Trophoblast cell (in vitro differentiated cells and primary cell): ENCODE data around the gene MKS1.

Experiments
- DNase-seq, 2 donors: peaks; one replicate each; pipeline ENCODE4 v3.0.0-alpha.2; 2016
- H2AFZ ChIP-seq: 2 replicates; pipeline ENCODE4 v1.6.1; 2013; ENCODE audit warnings: low read length, moderate library complexity, mild to moderate bottlenecking; ENCODE audit not compliant: insufficient read depth, poor library complexity
- H2AK5ac ChIP-seq: 2 replicates; pipeline ENCODE4 v1.6.1; 2013; ENCODE audit warnings: mild to moderate bottlenecking, low read length
- H2BK120ac ChIP-seq: 2 replicates; pipeline ENCODE4 v1.6.1; 2013; ENCODE audit warnings: low read length, mild to moderate bottlenecking, moderate library complexity; ENCODE audit not compliant: insufficient read depth, poor library complexity
- H2BK12ac ChIP-seq: 2 replicates; pipeline ENCODE4 v1.6.1; 2013; ENCODE audit warnings: mild to moderate bottlenecking, low read length, moderate library complexity
- H2BK5ac ChIP-seq: 2 replicates; pipeline ENCODE4 v1.6.1; 2013; ENCODE audit warnings: low read length, low read depth, moderate library complexity, mild to moderate bottlenecking; ENCODE audit not compliant: poor library complexity
- H3K14ac ChIP-seq: 2 replicates; pipeline ENCODE4 v1.6.1; 2013; ENCODE audit warnings: mild to moderate bottlenecking, low read length
- H3K18ac ChIP-seq: 2 replicates; pipeline ENCODE4 v1.6.1; 2013; ENCODE audit warnings: mild to moderate bottlenecking, low read length
- H3K23ac ChIP-seq: 2 replicates; pipeline ENCODE4 v1.6.1; 2013; ENCODE audit warnings: low read length
- H3K27ac ChIP-seq: 2 replicates; pipeline ENCODE4 v1.5.1; 2013; ENCODE audit warnings: low read depth, mild to moderate bottlenecking, inconsistent platforms, low read length, moderate library complexity
- H3K27me3 ChIP-seq: 2 replicates; pipeline ENCODE4 v1.6.1; 2013; ENCODE audit warnings: inconsistent platforms, mild to moderate bottlenecking, low read length, moderate library complexity; ENCODE audit not compliant: insufficient read depth
- H3K36me3 ChIP-seq, 2 experiments: 1 replicate in 1 of 2; 2 replicates in 1 of 2; pipeline ENCODE4 v1.6.1; 2013; ENCODE audit warnings: low read length in 2 of 2, mild to moderate bottlenecking in 2 of 2, moderate library complexity in 1 of 2; ENCODE audit not compliant: insufficient read depth in 2 of 2, control insufficient read depth in 1 of 2
- H3K4ac ChIP-seq: 2 replicates; pipeline ENCODE4 v1.6.1; 2013; ENCODE audit warnings: low read depth, mild to moderate bottlenecking, low read length, moderate library complexity
- H3K4me1 ChIP-seq, 2 experiments: 1 replicate in 1 of 2; 2 replicates in 1 of 2; pipeline ENCODE4 v1.6.1; 2013; ENCODE audit warnings: low read length in 2 of 2, mild to moderate bottlenecking in 2 of 2, moderate library complexity in 1 of 2; ENCODE audit not compliant: insufficient read depth in 2 of 2, control insufficient read depth in 1 of 2
- H3K4me2 ChIP-seq: 2 replicates; pipeline ENCODE4 v1.6.1; 2013; ENCODE audit warnings: inconsistent platforms, mild to moderate bottlenecking, low read length, moderate library complexity
- H3K4me3 ChIP-seq: 2 replicates; pipeline ENCODE4 v1.5.1; 2013; ENCODE audit warnings: mild to moderate bottlenecking, low read depth, low read length, inconsistent platforms
- H3K79me1 ChIP-seq: one replicate; pipeline ENCODE4 v1.6.1; 2013; ENCODE audit warnings: low read length
- H3K79me2 ChIP-seq: 2 replicates; pipeline ENCODE4 v1.6.1; 2013; ENCODE audit warnings: low read length, mild to moderate bottlenecking; ENCODE audit not compliant: control insufficient read depth, insufficient read depth, poor library complexity
- H3K9ac ChIP-seq: 2 replicates; pipeline ENCODE4 v1.6.1; 2013; ENCODE audit warnings: mild to moderate bottlenecking, low read length
- H3K9me3 ChIP-seq: 2 replicates; pipeline ENCODE4 v1.6.1; 2013; ENCODE audit warnings: low read depth, mild to moderate bottlenecking, control low read depth, inconsistent platforms, low read length; ENCODE audit not compliant: insufficient read depth
- H4K12ac ChIP-seq: 2 replicates; pipeline ENCODE4 v1.6.1; 2013; ENCODE audit warnings: low read depth, mild to moderate bottlenecking, low read length, moderate library complexity
- H4K8ac ChIP-seq: 2 replicates; pipeline ENCODE4 v1.6.1; 2013; ENCODE audit warnings: low read depth, mild to moderate bottlenecking, low read length, moderate library complexity
- H4K91ac ChIP-seq: one replicate; pipeline ENCODE4 v1.6.1; 2013; ENCODE audit warnings: low read depth, mild to moderate bottlenecking, low read length, moderate library complexity
- WGBS: extraction: QIAGEN DNeasy Blood & Tissue Kit; methylation state at CpG from one replicate; pipeline ENCODE4 v1.1.7; 2013; ENCODE audit warnings: missing lambda C conversion rate; ENCODE audit not compliant: insufficient read length, insufficient coverage; ENCODE audit errors: extremely low coverage; 5-methylcytosine and 5-hydroxymethylcytosine counted together

MKS1 gene

DNA sequence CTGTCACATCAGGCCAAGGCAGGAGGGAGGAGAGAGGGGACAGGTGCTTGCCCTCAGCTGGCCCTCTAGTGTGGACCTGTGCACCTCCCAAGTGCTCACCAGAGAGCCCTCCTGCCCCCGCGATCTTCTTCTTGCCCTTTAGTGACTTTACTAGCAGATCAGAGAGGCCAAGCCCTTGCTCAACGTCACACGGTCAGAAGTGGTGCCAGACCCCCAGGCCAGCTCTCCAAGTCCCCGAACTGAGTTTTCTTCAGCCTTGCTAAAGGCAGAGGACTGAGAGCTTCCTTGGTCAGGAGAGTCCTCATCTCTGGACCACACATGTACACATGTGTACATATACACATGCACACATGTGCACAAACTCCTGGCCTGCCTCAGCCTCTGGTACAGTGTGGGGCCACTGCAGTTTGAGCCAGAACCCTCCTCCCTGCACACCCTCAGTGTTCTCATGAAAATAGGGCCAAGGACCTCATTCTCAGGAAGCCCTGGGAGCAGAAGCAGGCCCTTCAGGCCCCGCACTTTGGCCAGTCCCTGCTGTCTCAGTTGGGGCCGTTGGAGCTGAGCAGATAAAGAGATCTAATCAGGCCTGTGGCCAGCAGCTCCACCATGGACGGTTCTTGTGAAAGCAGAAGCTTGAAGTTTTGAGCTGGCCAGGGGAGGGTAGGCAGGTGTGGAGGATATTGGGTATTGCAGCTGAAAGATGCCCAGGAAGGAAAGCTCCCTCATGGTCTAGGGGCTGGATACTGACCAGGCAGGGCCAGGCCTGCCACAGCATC, 33.9 kb downstream of the MKS1 start:
- Histone ChIP-seq H4K12ac (no peak overlapping the region), H2BK120ac (no peak overlapping the region), H4K8ac (no peak overlapping the region), H3K4me3 (peak overlapping the region; percentile 49), H3K27ac (no peak overlapping the region), H3K4ac (no peak overlapping the region), H3K27me3 (no peaks in the 10 kb centered on the region), H3K23ac (no peak overlapping the region), H3K9me3 (peaks cover 2% of the 10 kb centered on the region), H3K9ac (peak overlapping the region; percentile 15), H3K36me3 (no peaks in the 10 kb centered on the region), H3K79me1 (no peaks in the 10 kb centered on the region), H2BK5ac (no peak overlapping the region), H3K79me2 (no peaks in the 10 kb centered on the region), H3K4me1 (peaks cover 3 to 8% of the 10 kb centered on the region in 2 experiments), H3K18ac (no peak overlapping the region), H2BK12ac (no peak overlapping the region), H3K14ac (no peak overlapping the region), H2AK5ac (no peak overlapping the region), H2AFZ (no peak overlapping the region), H3K4me2 (no peak overlapping the region), H4K91ac (no peak overlapping the region)
- no CpG with 5 or more reads among the region's 8 CpGs for WGBS
- DNase-seq = peak in 1 of 2 donors; percentile 10

DNA sequence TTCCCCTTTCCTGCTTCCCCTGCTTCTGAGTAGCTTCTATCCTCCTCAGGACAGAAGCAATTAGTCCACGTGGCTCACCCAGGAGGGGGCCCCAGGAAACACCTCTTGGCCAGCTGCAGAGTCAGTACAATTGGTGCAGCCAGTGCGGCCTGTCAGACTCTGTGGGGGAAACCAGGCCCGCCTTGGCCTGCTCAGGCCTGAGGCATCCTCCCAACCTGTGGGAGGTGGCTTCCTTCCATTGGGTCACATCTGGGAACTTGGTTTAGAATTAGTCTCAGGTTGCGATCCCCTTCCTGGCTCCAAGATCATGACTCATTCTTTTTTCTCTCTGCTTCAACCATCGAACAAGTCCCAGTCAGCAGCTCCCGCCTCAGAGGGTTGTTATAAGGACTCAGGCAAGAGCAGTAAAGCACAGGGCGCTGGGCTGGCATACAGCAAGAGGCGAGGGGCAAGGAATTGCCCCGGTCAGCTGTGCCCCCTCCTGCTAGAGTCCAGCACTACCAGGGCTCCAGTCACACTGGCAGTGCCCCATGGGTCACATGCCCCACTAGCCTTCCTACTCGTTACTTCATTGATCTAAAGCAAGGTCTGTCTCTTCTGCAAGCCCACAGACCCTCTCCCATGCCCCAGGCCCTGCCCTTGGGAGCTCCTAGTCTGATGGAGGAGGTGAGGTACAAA, 34.6 kb downstream of the MKS1 start:
- Histone ChIP-seq H3K27ac (no peak overlapping the region), H2BK5ac (no peak overlapping the region), H3K4me2 (no peak overlapping the region), H3K36me3 (no peaks in the 10 kb centered on the region), H3K4me3 (peak overlapping the region; percentile 49), H3K23ac (no peak overlapping the region), H2BK120ac (no peak overlapping the region), H3K27me3 (no peaks in the 10 kb centered on the region), H2BK12ac (no peak overlapping the region), H2AFZ (no peak overlapping the region), H4K12ac (no peak overlapping the region), H3K9ac (peak overlapping the region; percentile 15), H4K8ac (no peak overlapping the region), H3K4ac (no peak overlapping the region), H3K4me1 (peaks cover 3 to 8% of the 10 kb centered on the region in 2 experiments), H3K18ac (no peak overlapping the region), H4K91ac (no peak overlapping the region), H3K79me1 (no peaks in the 10 kb centered on the region), H3K9me3 (peaks cover 2% of the 10 kb centered on the region), H2AK5ac (no peak overlapping the region), H3K79me2 (no peaks in the 10 kb centered on the region), H3K14ac (no peak overlapping the region)
- no CpG with 5 or more reads among the region's 10 CpGs for WGBS
- no peak for DNase-seq

DNA sequence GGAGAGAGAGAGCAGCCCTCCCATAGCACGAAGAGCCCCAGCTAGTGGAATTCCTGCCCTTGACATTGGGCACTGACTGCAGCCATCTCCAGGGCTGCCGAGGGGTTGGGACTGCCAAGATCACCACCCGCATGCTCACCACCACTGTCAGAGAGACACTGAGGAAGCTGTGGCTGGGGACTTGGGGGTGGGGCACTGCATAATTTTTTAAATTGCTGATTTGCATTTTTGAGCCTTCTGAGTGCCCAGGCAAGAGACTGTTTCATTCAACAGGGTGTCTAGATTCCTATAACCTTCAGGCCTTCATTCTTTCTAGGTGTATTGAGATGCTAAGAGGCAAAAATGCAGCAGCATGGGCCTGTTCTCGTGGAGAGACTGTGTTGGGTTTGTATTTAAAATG, 35.5 kb downstream of the MKS1 start:
- H3K27ac ChIP-seq = no peak overlapping the region
- H2BK12ac ChIP-seq = no peak overlapping the region
- H3K4me1 ChIP-seq = peaks cover 3 to 8% of the 10 kb centered on the region in 2 experiments
- no peak overlapping the region for H4K91ac ChIP-seq
- no peak overlapping the region for H3K18ac ChIP-seq
- no peaks in the 10 kb centered on the region for H3K79me1 ChIP-seq
- no peaks in the 10 kb centered on the region for H3K27me3 ChIP-seq
- H3K9ac ChIP-seq = no peak overlapping the region
- no CpG with 5 or more reads among the region's 4 CpGs for whole genome bisulfite sequencing
- peaks cover 2% of the 10 kb centered on the region for H3K9me3 ChIP-seq
- no peak overlapping the region for H2AK5ac ChIP-seq
- no peak overlapping the region for H2AFZ ChIP-seq
- H3K4ac ChIP-seq = no peak overlapping the region
- H3K4me2 ChIP-seq = no peak overlapping the region
- DNase-seq = no peak
- no peak overlapping the region for H3K14ac ChIP-seq
- H4K12ac ChIP-seq = no peak overlapping the region
- no peaks in the 10 kb centered on the region for H3K79me2 ChIP-seq
- H3K36me3 ChIP-seq = no peaks in the 10 kb centered on the region
- H3K4me3 ChIP-seq = no peak overlapping the region
- no peak overlapping the region for H3K23ac ChIP-seq
- H2BK120ac ChIP-seq = no peak overlapping the region
- H4K8ac ChIP-seq = no peak overlapping the region
- H2BK5ac ChIP-seq = no peak overlapping the region

DNA sequence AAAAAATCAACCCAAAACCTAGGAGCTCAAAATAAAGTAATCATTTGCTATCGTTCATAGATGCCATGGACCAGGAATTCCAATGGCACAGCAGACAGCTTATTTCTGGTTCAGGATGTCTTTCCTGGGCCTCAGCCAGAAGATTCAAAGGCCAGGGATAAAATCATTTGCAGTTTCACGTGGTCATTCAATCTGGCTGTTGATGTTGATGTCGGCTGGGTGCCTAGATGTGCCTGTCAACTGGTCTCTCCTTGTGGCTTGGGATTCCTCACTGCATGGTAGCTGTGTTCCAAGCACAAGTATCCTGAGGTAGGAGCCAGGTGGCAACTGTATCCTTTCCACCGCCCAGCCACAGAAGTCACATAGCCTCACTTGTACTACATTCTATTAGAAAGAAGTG, 37.3 kb downstream of the MKS1 start:
- no peak overlapping the region for H2BK5ac ChIP-seq
- H3K4me1 ChIP-seq = peaks cover 3 to 8% of the 10 kb centered on the region in 2 experiments
- H3K18ac ChIP-seq = no peak overlapping the region
- no peak overlapping the region for H3K27ac ChIP-seq
- H3K4ac ChIP-seq = no peak overlapping the region
- H3K9me3 ChIP-seq = peaks cover 2% of the 10 kb centered on the region
- H3K79me2 ChIP-seq = no peaks in the 10 kb centered on the region
- H3K9ac ChIP-seq = no peak overlapping the region
- no peak overlapping the region for H2AK5ac ChIP-seq
- no peaks in the 10 kb centered on the region for H3K36me3 ChIP-seq
- no peak overlapping the region for H3K4me2 ChIP-seq
- no peak overlapping the region for H4K91ac ChIP-seq
- H3K14ac ChIP-seq = no peak overlapping the region
- no peaks in the 10 kb centered on the region for H3K79me1 ChIP-seq
- no peak overlapping the region for H2BK12ac ChIP-seq
- whole genome bisulfite sequencing = no CpG with 5 or more reads among the region's 4 CpGs
- H3K4me3 ChIP-seq = no peak overlapping the region
- no peak overlapping the region for H4K12ac ChIP-seq
- no peak overlapping the region for H3K23ac ChIP-seq
- no peak overlapping the region for H2BK120ac ChIP-seq
- no peak overlapping the region for H4K8ac ChIP-seq
- H3K27me3 ChIP-seq = no peaks in the 10 kb centered on the region
- H2AFZ ChIP-seq = no peak overlapping the region
- DNase-seq = no peak
